HFFc6 (cell line): ENCODE measurements around the gene ASB3. TPM values are rescaled to one million over a fixed set of nuclear protein-coding genes. Genes with fewer than 3 reads are reported as not detected.
A peak's percentile ranks its signal among the peaks of the same experiment; 100 is the strongest.

Source experiments
- DNase-seq: peaks from one replicate; pipeline ENCODE4 v3.0.0-alpha.2; 2018
- H3K27ac Mint-ChIP-seq: 2 replicates; pipeline ENCODE4 v1.8.0; 2020; ENCODE audit warnings: mild to moderate bottlenecking, mixed read lengths
- H3K27me3 Mint-ChIP-seq: 2 replicates; pipeline ENCODE4 v1.8.0; 2021; ENCODE audit warnings: mild to moderate bottlenecking, moderate library complexity, mixed read lengths; ENCODE audit not compliant: insufficient read depth
- H3K36me3 Mint-ChIP-seq: 2 replicates; pipeline ENCODE4 v1.8.0; 2021; ENCODE audit warnings: low read depth, mixed read lengths
- H3K4me1 Mint-ChIP-seq: 2 replicates; pipeline ENCODE4 v1.8.0; 2020; ENCODE audit warnings: low read depth, mixed read lengths
- H3K4me3 Mint-ChIP-seq: 2 replicates; pipeline ENCODE4 v1.8.0; 2020; ENCODE audit warnings: mild to moderate bottlenecking, moderate library complexity, mixed read lengths
- H3K9me3 Mint-ChIP-seq: 2 replicates; pipeline ENCODE4 v1.8.0; 2020; ENCODE audit warnings: mild to moderate bottlenecking, mixed read lengths
- total RNA-seq, 6 experiments: library from RNA; stranded (reverse); fragmentation: NEBNext Ultra II Directional; extraction: Animal tissue kit (Norgen Biotek cat#: 25700); gene quantifications; 2 replicates in 1 of 6; 3 replicates in 5 of 6; pipeline ENCODE4 v1.2.3, GENCODE V29; 2021
- TF ChIP-seq, protein P1 (sequence below): fragments of 200-600 bp; sonication (generic); IDR thresholded peaks from 2 replicates; pipeline ENCODE4 v1.5.0; 2021; ENCODE audit warnings: antibody characterized with exemption, mild to moderate bottlenecking

The ASB3 gene
- total RNA-seq, 6 experiments from 2014 or later: 15.7 to 22.0 (median 17.3) TPM

DNA sequence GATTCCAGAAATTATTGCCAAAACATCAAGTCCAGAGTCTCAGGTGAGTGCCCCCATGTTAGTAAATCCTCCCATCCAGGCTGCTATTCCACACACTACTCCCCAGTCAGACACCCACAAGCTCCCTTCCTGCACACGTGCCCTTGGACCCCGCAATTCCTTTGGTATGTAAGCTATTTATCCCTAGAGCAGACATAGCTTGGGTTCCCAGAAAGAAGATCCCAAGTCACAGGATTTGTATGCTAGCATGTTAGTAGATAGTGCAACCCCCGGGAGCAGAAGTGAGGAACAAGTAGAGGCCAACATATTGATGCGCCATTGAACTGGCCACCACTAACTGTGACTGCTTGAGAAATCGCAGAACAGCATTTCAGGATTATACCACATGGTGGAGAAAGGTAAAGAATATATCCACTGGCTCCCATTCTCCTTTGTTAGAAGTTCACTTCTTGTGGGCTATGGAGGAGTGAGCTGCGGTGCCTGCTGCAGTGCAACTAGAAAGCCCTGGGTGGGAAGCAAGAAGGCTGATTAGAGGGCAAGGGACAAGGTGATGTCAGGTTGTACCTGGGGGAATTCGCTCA lies 156.6 kb downstream of the ASB3 start:
- peak overlapping the region; percentile 42; the same call in 1 of the 2 replicates for H3K4me3 Mint-ChIP-seq
- no peaks in the 10 kb centered on the region for H3K9me3 Mint-ChIP-seq
- peaks cover 4% of the 10 kb centered on the region for H3K27me3 Mint-ChIP-seq
- peaks cover 50% of the 10 kb centered on the region for H3K4me1 Mint-ChIP-seq
- TF ChIP-seq, protein P1, sequence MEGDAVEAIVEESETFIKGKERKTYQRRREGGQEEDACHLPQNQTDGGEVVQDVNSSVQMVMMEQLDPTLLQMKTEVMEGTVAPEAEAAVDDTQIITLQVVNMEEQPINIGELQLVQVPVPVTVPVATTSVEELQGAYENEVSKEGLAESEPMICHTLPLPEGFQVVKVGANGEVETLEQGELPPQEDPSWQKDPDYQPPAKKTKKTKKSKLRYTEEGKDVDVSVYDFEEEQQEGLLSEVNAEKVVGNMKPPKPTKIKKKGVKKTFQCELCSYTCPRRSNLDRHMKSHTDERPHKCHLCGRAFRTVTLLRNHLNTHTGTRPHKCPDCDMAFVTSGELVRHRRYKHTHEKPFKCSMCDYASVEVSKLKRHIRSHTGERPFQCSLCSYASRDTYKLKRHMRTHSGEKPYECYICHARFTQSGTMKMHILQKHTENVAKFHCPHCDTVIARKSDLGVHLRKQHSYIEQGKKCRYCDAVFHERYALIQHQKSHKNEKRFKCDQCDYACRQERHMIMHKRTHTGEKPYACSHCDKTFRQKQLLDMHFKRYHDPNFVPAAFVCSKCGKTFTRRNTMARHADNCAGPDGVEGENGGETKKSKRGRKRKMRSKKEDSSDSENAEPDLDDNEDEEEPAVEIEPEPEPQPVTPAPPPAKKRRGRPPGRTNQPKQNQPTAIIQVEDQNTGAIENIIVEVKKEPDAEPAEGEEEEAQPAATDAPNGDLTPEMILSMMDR: no peak
- peak; percentile 17 for DNase-seq
- H3K27ac Mint-ChIP-seq: no peak overlapping the region
- no peaks in the 10 kb centered on the region; the same call in 1 of the 2 replicates for H3K36me3 Mint-ChIP-seq

DNA sequence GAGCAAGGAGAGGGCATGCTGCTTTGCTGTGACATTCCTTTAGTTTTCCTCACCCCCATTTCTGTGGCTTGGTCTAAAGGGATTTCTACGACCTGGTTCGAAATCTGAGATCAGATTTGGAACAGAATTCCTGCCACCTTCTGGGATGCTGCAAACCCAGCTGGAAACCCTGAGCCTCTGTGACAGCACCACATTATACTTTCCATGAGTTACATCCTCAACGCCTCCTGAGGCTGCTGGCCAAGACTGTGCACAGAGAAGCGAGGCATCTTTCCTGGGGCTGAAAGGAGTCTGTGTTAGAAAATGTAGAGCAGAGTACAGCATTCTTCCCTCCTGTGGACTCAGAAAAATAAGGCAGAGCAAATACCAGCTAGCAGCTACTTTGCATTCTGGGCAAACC lies 157.3 kb downstream of the ASB3 start:
- Mint-ChIP-seq H3K27ac (peak overlapping the region; percentile 12), H3K4me1 (peaks cover 46% of the 10 kb centered on the region), H3K9me3 (no peaks in the 10 kb centered on the region), H3K27me3 (peaks cover 2% of the 10 kb centered on the region), H3K4me3 (peak overlapping the region; percentile 42), H3K36me3 (no peaks in the 10 kb centered on the region)
- TF ChIP-seq, protein P1: no peak
- peak; percentile 3 for DNase-seq

DNA sequence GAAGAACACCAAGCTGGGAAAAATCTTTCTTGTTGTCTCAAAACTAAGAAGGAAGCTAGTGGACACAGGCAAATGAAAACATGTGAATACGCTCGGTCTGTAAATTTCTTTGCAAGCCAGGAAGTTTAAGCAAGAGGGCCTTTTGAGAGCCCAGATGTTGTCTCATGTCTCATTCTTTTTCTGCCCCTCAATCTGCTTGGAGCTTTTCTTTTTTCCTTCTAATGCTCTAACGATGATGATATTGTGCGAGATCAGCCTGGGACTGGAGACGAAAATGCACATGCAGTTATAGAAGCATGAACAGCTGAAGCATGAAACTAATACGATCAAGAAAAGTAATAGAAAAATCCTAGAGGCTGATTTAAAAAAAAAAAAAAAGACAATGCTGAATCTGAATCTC lies 157.8 kb downstream of the ASB3 start:
- DNase-seq: no peak
- peaks cover 46% of the 10 kb centered on the region for H3K4me1 Mint-ChIP-seq
- H3K4me3 Mint-ChIP-seq: peak overlapping the region; percentile 42
- TF ChIP-seq, protein P1: no peak
- no peaks in the 10 kb centered on the region for H3K9me3 Mint-ChIP-seq
- no peaks in the 10 kb centered on the region for H3K36me3 Mint-ChIP-seq
- no peak overlapping the region for H3K27ac Mint-ChIP-seq
- H3K27me3 Mint-ChIP-seq: peaks cover 2% of the 10 kb centered on the region

- H3K9me3 Mint-ChIP-seq: no peaks in the 10 kb centered on the region
- DNase-seq: no peak
- H3K4me3 Mint-ChIP-seq: no peak overlapping the region
- no peaks in the 10 kb centered on the region for H3K36me3 Mint-ChIP-seq
- TF ChIP-seq, protein P1: no peak
- H3K27ac Mint-ChIP-seq: no peak overlapping the region
- H3K27me3 Mint-ChIP-seq: peaks cover 5% of the 10 kb centered on the region
- H3K4me1 Mint-ChIP-seq: no peaks in the 10 kb centered on the region
Observed at GRCh38 chr2:53622141-53622540, 164.6 kb downstream of the ASB3 start.

DNA sequence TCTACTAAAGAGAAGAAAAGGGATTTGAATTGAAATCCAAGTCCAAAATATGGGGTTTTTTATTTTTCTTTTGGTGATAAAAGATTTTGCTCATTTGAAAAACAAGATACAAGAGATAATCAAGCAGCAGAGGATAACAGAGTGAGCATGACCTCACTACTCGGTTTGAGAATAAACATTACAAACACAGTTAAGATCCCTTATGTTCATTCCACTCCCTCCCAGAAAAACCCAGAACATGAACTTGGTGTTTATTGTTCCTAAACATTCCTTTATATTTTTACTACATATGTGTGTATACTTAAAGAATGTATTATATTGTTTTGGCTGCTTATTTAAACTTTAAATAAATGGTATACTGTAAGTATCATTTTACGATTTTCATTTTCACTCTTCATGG lies 165.8 kb downstream of the ASB3 start:
- Mint-ChIP-seq H3K9me3 (no peaks in the 10 kb centered on the region), H3K27ac (no peak overlapping the region), H3K4me1 (no peaks in the 10 kb centered on the region; the same call in 1 of the 2 replicates), H3K27me3 (peaks cover 4% of the 10 kb centered on the region), H3K4me3 (no peak overlapping the region), H3K36me3 (no peaks in the 10 kb centered on the region)
- TF ChIP-seq, protein P1: no peak
- DNase-seq: no peak

Other genes starting within 250 kb of the ASB3 start
- gene CHAC2, start 19.1 kb downstream of the ASB3 start, total RNA-seq: 1 to 10 TPM; 4.7 to 7.2 (median 5.4) TPM
- 100 to 1,000 TPM in 1 of 6 experiments, 10 to 100 TPM in 5; 86.0 to 102 (median 93.7) TPM for gene ERLEC1, start 91 bp upstream of the ASB3 start, total RNA-seq
- gene GPR75, start 73.0 kb upstream of the ASB3 start, total RNA-seq: 1 to 10 TPM; 1.1 to 2.0 (median 1.5) TPM
- gene PSME4, start 184.0 kb upstream of the ASB3 start, total RNA-seq: 10 to 100 TPM; 64.6 to 88.0 (median 75.3) TPM